GM21367 (cell line): ENCODE results near the gene ESR1.

ENCODE experiments used
- ATAC-seq: cut with Tn5 transposase; IDR thresholded peaks from one replicate; pipeline ENCODE4 v1.9.1; 2021; ENCODE audit not compliant: unreplicated experiment

Gene ESR1

GRCh38 chr6:151807513-151808370 lies at the start of gene ESR1:
Gene ESR1, plus strand, starts transcription at chr6:151807682. Its CDS starts 231 bp downstream, at chr6:151807913.
- ATAC-seq = peak; percentile 44

- no peak for ATAC-seq
Observed at GRCh38 chr6:151760486-151760885, 47.0 kb upstream of the ESR1 start.

DNA sequence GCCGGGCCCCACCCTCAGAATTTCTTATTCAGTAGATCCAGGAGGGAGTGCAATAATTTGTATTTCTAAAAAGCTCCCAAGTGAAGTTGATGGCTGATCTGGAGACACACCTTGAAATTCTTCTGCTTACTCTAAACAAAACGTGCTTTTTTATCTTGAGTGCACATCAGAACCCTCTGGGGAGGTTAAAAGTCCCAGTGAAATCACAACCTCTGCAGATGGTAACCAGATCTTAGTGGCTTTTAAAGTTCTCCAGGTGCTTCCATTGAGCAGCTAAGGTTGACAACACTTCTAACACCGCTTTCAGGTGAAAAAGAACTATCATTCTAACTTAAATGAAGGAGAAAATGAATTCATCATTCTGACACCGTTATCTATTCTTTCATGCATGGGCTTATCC lies 45.6 kb upstream of the ESR1 start:
- ATAC-seq = no peak

- no peak for ATAC-seq
Observed at GRCh38 chr6:151762817-151763216, 44.7 kb upstream of the ESR1 start.

DNA sequence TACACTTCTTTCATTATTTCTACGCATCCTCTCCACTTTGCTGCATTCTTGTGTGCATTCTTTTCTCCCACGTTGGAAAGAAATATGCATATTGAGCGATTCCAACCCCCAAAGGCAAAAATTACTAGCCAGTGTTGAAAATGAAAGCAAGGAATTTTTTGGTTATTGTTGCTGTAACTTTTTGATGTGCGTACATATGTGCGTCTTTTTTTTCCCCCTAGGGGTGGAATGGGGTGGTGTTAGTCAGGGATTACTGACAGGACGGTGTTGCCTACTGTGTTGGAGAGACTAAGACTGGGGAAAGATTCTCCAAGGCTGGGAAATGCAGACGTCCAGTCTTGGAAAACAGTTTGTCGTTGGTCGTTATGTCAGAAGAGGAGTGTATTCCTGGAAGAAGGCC lies 44.2 kb upstream of the ESR1 start:
- no peak for ATAC-seq

GRCh38 chr6:151763938-151764680 lies 43.4 kb upstream of the ESR1 start:
- peak; percentile 84 for ATAC-seq

DNA sequence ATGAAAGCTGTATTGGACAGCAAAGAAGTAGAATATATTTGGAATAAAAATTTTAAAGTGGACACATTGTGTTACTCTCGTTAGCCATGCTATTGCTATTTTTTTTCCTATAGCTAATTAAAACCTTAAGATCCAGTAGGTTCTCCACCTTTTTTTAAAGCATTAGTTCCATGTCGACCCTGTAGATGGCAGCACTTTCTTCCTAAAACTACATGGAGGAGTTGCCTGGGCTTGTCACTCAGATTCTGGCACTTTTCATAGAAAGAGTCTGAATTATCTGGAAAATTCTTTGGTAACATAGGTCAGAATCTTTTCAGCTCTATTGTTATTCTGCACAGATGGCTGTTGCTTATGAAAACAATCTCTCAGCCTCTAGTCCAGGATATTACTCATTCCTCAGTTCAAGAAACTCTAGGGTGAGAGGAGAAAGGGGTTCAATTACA lies 42.0 kb upstream of the ESR1 start:
- peak; percentile 52 for ATAC-seq

DNA sequence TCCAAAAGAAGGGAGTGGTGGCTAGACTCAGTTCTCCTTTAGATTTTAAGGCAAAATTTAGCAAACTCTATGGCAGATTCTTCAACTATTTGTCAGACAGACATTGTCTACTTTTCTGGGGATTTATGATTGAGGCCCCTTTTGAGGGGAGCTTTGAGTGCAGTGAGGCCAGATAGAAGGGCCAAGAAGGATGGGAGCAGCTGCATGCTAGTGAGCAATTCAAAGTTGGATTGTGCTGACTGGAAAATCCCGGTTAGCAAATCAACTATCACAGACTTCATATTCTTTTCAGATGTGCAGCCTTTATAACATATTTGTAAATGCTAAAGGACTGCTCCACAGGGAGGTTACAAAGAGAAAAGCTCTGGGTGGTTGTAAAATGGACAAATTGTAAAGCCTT lies 35.0 kb upstream of the ESR1 start:
- ATAC-seq = no peak

GRCh38 chr6:151773382-151773781 lies 34.1 kb upstream of the ESR1 start:
- no peak for ATAC-seq

GRCh38 chr6:151782560-151782959 lies 24.9 kb upstream of the ESR1 start:
- no peak for ATAC-seq

DNA sequence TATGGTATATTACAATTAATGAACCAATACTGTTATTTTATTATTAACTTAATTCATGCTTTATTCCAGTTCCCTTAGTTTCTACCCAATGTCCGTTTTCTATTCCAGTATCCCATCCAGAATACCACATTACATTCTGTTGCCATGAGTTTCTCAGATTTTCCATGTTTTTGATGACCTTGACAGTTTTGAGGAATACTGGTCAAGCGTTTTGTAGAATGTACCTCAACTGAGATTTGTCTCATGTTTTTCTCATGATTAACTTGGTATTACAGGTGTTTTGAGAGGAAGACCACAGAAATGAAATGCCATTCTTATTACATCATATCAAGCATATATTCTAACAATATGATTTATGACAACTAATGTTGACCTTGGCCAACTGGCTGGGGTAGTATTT lies 23.8 kb upstream of the ESR1 start:
- no peak for ATAC-seq

- no peak for ATAC-seq
Observed at GRCh38 chr6:151784441-151785214, 22.9 kb upstream of the ESR1 start.

GRCh38 chr6:151796842-151797530 lies 10.5 kb upstream of the ESR1 start:
- no peak for ATAC-seq

GRCh38 chr6:151803743-151804142 lies 3.7 kb upstream of the ESR1 start:
- no peak for ATAC-seq

GRCh38 chr6:151804585-151805285 lies 2.7 kb upstream of the ESR1 start:
- ATAC-seq = no peak

DNA sequence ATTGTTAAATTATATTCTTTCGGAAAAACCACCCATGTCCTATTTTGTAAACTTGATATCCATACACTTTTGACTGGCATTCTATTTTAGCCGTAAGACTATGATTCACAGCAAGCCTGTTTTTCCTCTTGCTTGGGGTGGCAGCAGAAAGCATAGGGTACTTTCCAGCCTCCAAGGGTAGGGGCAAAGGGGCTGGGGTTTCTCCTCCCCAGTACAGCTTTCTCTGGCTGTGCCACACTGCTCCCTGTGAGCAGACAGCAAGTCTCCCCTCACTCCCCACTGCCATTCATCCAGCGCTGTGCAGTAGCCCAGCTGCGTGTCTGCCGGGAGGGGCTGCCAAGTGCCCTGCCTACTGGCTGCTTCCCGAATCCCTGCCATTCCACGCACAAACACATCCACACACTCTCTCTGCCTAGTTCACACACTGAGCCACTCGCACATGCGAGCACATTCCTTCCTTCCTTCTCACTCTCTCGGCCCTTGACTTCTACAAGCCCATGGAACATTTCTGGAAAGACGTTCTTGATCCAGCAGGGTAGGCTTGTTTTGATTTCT lies 2.1 kb upstream of the ESR1 start:
- ATAC-seq = no peak

GRCh38 chr6:151806757-151807512 lies 547 bp upstream of the ESR1 start:
- ATAC-seq = no peak

DNA sequence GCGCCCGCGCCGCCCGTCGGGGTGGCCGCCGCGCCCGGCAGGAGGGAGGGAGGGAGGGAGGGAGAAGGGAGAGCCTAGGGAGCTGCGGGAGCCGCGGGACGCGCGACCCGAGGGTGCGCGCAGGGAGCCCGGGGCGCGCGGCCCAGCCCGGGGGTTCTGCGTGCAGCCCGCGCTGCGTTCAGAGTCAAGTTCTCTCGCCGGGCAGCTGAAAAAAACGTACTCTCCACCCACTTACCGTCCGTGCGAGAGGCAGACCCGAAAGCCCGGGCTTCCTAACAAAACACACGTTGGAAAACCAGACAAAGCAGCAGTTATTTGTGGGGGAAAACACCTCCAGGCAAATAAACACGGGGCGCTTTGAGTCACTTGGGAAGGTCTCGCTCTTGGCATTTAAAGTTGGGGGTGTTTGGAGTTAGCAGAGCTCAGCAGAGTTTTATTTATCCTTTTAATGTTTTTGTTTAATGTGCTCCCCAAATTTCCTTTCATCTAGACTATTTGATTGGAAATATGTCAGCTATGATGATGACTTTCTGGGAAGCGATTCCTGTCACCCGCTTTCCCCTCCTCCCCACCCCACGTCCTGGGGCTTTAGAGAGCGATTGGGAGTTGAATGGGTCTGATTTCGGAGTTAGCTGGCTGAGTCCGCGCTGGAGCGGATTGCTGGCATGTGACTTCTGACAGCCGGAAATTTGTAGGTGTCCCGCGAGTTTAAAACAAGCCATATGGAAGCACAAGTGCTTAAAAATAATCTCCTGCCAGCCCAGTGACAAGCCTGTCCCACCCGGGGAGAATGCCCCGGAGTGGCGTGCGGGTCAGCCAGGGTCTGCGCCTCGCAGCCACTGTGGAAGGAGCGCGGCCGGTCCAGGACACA lies 1.1 kb downstream of the ESR1 start:
- ATAC-seq = no peak
